ENCODE results near the gene TBXAS1.

DNA sequence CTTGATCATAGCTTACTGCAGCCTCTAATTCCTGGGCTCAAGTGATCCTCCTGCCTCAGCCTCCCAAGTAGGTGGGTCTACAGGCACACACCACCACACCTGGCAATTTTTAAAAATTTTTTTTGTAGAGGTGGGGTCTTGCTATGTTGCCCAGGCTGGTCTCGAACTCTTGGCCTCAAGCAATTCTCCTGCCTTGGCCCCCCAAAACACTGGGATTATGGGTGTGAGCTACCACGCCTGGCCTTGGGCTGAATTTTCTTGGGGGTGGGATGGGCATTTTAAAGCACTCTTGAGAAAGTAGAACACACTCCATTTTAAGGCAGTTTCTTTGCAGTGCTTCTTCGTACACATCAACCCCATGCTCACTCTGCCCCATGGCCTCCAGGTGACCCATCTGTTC, 28.7 kb downstream of the TBXAS1 start:
- TF ChIP-seq POLR2A (IDR thresholded peaks at IDR 0.05; ENCODE audit: control extremely low read depth in 1 of 2, low read depth in 2 of 2, low read length in 2 of 2) (no peak), EZH2 (IDR thresholded peaks at IDR 0.05; ENCODE audit: low read depth, low read length, severe bottlenecking) (no peak)

All from H1 (cell line).